HK-2 (cell line): ENCODE data around the gene KRTAP5-5.
A peak's percentile ranks its signal among the peaks of the same experiment; 100 is the strongest.
"Not testable (repeated sequence)": the region's sequence is repeated elsewhere in the genome, so short reads cannot be mapped to it uniquely, and the experiment has no call there.

Experiments
- DNase-seq: peaks from one replicate; pipeline ENCODE4 v3.0.0-alpha.2; 2018; ENCODE audit not compliant: unreplicated experiment

KRTAP5-5 gene

DNA sequence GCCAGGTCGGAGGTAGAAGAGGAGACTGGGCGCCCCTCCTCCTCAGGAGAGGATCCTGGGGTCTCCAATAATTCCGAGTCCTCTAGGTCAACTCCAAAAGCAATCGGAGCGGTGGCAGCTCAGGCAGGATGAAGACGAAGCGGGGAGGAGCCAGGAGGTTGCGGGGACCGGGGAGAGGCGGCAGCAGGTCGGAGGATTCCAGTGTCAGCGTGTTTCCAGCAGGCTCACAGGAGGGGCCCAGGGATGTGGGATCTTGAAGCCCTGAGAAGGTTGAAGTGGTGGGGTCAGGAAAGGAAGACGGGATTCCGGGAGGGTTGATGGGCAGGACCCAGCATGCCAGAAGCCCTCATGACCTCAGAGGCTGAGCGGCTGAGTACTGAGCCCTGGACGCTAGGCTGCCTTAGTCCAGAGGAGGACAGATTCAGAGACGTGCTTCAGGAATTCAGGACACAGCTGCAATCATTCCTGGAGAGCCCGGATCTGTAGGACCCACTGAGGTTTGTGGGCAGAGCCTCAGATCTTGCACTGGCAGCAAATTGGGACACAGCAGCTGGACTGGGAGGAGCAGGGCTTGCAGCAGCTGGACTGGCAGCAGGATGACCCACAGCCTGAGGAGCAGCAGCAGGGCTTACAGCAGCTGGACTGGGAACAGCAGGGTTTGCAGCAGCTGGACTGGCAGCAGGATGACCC lies 22.3 kb upstream of the KRTAP5-5 start:
- not testable (repeated sequence) for DNase-seq

DNA sequence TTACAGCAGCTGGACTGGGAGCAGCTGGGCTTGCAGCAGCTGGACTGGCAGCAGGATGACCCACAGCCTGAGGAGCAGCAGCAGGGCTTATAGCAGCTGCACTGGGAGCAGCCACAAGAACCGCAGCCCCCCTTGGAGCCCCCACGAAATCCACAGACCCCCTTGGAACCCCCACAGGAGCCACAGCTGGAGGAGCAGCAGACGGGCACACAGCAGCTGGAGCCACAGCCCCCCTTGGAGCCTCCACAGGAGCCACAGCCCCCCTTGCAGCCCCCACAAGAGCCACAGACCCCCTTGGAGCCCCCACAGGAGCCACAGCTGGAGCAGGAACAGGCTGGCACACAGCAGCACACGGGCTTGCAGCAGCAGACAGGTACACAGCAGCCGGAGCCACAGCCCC lies 21.7 kb upstream of the KRTAP5-5 start:
- DNase-seq = not testable (repeated sequence)

DNA sequence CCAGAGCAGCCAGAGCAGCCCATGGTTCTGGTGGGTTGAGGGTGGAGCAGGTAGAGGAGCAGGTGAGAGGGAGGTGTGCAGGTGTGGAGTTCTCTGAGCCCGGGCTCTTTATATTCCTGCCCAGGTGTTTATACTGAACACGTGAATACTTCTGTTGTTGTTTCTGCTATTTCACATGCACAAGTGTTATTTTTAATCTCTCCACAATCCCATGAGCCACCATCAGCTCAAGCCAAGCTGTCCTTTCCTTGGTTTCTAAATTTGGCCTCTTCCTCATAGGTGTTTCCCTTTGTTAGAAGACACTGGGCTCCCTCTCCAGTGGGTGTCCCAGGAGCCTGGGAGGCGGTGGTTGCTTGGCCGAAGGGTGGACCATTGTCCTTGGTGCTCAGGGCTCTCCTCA lies 21.2 kb upstream of the KRTAP5-5 start, which contains the start of gene KRTAP5-3:
KRTAP5-3 (minus strand) TSS at position 101 of the 400 bp plus-strand sequence; CDS start at position 23, 78 bp downstream.
- no peak for DNase-seq

DNA sequence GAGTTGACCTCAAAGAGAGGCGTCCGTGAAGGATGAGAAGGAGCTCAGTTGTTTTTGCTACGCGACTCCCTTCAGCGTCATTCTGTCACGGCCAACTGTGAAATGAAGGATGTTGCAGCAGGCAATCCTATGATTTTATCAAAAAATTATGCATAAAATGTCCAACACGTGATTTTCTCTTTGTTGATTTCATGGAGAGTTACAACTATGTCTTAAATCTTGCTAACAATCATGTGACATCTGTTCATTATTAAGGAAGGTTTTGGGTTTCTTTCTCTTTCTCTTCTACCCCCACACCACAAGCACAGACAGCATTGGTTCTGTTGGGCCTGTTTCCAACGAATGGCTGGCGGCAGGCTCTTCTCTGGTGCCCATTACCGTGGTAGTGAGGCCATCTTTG lies 11.3 kb upstream of the KRTAP5-5 start:
- DNase-seq = no peak

DNA sequence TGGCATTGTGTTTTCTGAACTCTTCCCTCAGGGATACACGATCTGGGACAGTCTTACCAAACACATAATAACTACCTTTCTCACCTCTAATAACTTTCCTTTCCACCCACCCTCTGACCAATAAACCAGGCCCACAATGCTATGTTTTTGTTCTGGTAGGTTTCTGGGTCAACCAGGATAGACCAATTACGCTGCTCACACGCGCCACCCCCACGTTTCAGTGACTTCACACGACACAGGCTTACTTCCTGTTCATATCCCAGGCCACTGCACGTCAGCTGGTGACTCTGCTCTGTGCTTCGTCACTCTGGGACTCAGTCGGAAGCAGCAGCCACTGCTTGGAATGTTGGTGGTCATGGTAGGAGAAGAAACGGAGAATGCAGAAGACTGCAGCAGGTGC lies 10.1 kb upstream of the KRTAP5-5 start:
- no peak for DNase-seq

DNA sequence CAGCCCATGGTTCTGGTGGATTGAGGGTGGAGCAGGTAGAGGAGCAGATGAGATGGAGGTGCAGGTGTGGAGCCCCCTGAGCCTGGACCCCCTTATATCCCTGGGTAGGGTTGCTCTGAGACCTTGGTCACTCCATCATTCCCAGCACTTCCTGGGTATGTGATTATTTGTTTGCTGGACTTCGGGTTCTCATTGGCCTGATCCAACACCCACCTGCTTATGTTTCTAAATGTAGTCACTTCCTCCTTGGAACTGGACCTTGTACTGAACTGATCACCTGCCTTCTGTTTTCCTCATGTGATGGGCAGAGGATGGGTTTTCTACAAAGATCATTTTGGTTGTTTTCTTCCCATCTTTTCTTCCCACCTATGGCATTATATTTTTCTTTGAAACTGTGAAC lies 7.5 kb upstream of the KRTAP5-5 start, which contains the start of gene KRTAP5-4:
KRTAP5-4 (minus strand) TSS at position 53 of the 400 bp plus-strand sequence; CDS start at position 8, 45 bp downstream.
- DNase-seq = no peak

DNA sequence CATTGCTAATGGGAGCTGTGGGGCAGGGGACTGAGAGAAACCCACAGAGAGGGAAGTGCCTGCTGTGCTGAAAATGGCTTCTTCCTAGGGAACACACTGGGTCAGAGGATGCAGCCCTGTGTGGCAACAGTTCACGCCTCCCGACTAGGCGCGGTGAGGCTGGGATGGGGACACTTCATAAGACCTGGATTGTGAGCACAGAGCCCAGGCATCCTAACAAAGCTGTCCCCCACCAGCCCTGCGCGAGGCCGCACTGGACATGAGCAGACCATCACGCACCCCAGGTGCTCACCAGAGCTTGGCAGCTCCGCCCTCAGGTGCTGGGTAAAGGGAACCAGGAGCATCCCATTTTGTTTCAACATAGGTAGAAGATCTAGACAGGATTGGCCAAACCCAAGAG lies 5.9 kb upstream of the KRTAP5-5 start:
- no peak for DNase-seq

DNA sequence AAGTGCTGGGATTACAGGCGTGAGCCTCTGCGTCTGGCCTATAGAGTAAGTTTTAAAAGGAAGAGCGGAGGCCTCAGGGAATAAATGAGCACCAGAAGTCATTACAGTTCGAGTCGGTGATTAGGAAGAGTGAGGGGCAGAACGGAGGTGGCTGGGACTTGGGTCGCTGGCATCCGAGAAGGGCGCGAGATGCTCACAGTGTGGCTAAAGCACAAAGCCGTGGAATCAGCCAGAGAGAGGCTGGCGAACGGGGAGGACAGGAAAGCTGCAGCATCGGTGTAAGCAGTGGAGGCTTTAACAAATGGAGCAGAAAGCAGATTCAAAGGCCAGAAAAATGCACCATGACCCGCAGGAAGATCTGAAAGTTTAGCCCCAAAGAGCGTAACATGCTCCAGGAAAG lies 5.0 kb upstream of the KRTAP5-5 start:
- no peak for DNase-seq

DNA sequence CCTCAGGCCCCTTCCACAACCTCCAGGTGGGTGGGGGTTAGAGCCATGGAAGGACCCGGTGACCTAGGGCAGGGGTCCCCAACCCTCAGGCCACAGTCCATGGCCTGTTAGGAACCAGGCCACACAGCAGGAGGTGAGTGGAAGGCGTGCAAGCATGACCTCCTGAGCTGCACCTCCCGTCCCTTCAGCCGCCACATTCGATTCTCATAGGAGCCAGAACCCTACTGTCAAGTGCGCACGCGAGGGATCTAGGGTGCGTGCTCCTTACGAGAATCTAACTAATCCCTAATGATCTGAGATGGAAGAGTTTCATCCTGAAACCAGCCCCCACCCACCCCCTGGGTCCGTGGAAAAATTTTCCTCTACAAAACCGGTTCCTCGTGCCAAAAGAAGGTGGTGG lies 4.0 kb upstream of the KRTAP5-5 start:
- no peak for DNase-seq

DNA sequence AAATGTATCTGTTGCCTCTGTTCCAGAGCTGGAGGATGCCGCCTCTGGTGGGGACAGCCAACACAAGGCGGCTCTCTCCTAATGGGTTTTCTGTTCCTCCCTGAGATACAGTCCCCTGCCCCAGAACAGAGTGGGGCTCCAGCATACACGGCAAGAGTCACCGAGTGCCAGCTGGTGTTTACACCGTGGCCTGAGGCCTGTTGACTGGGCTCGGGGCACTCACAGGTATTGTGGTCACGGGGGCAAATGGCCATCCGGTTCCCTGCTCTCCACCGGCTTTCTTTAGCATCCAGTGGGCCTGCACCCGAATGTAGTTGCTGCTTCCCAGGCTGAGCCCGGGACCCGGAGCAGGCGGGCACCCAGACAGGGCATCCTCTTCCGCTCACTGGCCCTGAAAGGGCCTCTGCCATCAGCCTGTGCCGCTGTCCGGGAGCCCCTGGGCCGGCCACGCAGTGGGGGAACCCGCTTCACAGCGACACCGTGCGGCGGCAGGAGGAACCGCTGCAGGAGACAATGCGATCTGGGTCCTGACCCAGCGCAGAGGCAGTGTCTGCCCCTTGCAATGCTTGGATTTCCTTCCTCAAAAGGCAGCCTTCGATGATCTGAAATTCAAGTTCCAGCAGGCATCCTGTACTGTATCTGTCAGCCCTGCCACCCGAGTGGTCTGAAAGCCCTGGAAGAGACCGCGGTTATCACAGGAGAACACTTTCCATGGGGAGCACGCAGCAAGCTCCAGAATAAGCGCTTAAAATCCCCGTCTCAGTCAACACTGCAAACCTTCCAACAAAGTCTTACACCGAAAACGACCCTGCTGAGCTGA lies 859 bp upstream of the KRTAP5-5 start:
- DNase-seq = peak; percentile 46

DNA sequence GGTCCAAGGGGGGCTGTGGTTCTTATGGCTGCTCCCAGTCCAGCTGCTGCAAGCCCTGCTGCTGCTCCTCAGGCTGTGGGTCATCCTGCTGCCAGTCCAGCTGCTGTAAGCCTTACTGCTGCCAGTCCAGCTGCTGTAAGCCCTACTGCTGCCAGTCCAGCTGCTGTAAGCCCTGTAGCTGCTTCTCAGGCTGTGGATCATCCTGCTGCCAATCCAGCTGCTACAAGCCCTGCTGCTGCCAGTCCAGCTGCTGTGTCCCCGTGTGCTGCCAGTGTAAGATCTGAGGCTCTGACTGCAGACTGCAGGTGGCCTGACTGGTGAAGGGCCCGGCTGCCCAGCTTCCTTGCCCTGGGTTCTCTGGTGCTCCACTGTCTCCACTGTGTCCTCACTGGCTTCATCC lies 696 bp downstream of the KRTAP5-5 start:
- no peak for DNase-seq

DNA sequence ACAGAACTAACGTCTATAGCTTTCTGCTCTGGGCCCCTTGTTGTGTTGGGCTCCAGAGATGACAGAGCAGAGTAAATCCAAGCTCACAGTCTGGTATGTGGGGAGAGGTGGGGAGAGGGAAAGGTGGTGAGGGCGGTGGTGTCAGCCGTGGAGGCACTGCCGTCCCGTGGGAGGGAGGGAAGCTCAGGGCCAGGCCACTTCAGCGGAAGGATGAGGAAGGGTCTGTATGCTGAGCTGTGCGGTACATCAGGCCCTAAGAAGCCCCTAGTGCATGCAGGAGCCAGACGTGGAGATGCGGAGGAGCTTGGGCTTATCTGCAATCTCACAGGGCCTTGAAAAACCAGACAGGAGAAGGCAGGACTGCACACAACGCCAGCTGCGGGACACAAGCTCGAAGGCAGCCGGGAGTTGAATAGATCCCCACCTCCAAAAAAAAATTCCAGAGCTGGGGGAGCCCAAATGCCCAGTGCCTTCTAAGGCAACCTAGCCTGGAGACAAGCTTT lies 1.5 kb downstream of the KRTAP5-5 start:
- DNase-seq = no peak

DNA sequence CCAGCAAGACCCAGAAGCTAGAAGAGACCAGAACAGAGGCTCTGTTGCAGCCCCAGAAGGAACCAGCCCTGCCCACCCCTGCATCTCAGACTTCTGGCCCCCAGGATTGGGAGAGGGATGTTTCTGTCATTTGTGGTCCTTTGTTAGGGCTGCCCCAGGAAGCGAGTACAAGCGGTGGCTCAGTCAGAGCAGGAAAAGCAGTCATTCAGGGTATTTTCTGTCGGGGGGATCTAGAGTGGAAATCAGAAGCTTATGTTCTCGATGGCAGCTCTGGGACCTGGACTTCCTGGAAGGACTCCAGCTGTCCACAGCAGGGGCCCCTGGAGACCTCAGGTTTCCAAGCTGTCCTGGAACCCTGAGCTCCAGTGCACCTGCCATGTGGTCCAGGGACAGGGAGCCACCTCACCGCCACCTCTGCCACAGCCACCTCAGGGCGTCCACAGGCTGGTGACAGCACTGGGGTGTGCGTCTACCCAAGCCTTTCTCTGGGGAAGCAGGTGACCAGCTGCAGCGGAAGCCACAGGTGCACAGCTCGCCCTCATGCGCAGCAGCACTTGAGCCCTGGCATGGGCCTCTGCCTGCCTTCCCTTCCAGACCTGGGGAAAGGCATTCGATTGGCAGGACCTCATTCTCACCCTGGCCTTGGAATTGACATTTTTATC lies 2.6 kb downstream of the KRTAP5-5 start:
- no peak for DNase-seq

DNA sequence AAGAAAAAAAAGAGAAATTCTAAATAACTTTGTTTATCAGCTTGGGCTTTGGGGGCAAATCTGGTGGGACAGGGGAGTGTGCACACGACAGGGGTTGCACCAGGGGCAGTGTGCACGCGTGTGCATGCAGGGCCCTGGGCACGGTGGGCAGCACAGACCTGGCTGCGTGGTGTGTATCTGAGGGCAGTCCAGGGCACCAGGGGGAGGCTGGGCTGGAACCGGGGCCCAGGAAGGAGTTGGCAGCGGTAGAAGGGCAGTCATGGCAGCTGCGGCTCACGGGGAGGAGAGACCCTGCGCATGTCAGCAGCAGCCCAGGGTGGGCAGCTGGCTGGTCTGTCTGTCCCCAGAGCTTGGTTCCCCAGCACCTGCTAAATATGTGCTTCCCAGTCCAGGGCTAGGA lies 4.3 kb downstream of the KRTAP5-5 start:
- no peak for DNase-seq

DNA sequence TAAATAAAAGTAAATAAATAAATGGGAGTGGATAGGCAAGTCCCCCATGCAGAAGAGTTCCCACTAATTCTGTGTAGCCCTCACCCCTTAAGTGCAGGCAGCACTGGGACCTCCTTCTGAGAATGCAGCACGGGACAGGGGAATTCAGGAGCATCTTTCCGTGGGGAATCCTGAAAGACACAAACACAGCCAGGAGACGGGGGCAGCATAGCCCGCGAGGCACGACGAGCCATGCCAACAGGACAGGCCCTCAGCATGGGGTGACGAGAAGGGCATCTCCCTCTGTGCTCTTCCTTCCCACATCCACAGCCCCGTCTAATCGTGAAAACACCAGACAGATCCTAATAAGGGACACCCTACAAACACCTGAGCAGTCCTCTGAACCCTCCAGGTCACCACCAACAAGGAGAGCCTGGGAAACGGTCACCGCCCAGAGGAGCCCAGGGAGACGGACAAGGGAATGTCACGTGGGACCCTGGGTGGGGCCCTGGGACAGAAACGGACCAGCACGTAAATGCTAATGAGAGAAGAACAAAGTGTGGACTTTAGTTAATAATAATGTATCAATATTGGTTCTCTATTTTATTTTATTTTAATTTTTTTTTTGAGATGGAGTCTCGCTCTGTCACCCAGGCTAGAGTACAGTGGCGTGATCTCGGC lies 6.8 kb downstream of the KRTAP5-5 start:
- DNase-seq = no peak

DNA sequence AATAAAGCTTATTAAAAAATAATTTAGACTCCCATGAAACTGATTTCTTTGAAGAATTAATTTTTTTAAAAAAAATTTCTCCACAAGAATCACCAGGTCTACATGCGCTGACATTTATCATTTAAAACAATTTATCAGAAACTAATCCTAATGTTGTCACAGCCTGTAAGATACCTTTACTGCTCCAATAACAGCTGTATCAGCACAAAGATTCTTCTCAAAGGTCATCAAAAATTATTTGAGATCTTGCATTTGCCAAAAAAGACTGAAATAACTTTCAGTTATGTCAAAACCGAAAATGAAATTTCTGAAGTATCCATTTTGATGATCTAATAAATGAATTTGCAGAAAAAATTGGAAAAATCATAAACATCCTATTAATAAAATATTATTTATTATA lies 8.1 kb downstream of the KRTAP5-5 start:
- no peak for DNase-seq

DNA sequence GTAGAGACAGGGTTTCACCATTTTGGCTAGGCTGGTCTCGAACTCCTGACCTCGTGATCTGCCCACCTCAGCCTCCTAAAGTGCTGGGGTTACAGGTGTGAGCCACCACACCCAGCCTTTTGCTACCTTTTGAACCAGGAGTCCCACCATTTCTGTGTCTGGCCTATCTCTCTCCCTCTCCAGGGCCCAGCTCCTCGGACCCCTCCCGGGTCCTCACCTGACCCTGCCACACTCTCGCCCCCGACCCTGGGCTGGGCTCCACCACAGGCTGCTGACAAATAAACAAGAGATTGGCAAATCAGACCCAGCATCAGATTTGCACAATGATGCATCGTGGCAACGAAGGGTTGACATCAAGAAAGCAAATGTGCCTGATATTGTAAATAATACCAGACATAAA lies 8.8 kb downstream of the KRTAP5-5 start:
- DNase-seq = no peak

DNA sequence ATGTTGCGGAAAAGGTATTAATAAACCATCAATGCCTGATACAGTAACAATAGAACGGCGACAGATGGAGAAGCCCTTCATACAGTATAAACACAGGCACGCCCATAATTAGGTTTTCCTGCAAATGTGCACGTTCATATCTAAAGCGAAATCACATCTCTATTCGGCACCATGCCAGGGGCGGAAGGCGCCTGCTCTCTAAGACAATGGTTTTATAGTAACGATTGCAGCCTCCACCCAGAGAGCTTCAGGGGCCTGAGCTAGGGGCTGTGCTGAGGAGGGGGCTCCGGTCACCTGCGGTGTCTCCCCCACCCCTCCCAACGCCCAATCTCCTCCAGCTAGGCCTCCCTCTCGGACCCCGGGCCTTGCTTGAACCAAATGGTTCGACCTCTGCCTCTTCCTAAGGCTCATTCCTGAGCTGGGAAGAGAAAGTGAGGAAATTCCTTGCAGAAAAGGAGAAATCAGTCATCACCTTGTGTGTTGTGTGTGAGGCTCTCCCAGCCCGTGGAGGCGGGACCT lies 9.6 kb downstream of the KRTAP5-5 start:
- no peak for DNase-seq

DNA sequence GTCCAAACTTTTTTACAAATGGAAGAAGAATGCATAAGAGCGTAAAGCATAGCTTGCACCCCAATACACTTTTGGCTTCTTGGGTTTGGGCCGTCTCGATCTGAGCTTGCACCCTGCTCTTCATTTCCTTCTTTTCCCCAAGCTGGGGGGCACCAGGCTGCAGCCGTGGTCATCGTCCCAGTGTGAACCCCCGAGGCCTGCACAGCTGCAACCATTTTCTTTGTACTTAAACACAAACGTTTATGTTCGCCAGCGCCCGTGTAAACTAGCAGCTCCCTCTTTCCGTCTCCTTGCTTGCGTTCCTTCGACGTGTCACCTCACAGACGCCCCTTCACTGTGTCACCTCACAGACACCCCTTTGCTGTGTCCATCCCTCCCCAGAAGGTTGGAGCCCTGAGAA lies 10.1 kb downstream of the KRTAP5-5 start:
- no peak for DNase-seq

DNA sequence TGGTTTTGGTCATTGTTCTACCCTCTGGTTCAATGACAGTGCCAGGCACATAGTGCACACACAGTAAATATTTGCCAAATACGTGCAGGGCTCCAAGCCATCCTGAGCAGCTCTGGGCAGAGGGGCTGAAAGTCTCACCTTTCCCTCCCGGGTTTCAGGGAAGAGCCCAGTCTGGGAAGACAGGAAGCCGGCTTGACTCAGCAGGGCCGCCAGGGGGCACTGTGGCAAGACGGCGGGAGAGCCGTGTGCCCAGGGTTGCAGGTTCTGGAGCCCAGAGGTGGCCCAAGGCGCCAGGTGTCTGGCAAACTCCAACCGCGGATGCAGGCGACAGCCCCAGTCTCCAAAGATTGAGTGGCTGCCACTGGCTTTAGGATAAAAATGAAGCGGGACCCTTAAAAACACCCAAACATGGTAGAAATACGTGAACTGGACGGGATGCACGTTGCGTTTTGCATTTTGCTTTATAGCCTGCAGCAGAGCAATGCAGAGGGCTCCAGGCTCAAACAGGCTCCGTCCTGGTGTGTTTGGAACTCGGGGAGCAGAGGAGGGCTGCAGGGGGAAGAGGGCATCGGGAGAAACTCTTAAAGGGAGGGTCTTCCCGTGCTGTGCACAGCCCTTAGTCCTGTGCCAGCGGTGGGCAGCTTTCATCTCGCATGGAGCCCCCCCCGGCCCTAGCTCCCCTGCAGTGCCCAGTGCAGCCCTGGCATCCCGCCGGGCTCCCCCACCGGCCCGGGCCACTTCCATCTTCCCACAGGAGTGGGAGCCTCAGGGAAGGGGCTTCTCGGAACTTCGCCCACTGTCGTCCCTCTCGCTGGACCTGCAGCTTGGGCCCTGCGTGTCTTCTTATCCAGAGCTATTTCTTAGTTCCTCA lies 10.7 kb downstream of the KRTAP5-5 start:
- peak; percentile 19 for DNase-seq

DNA sequence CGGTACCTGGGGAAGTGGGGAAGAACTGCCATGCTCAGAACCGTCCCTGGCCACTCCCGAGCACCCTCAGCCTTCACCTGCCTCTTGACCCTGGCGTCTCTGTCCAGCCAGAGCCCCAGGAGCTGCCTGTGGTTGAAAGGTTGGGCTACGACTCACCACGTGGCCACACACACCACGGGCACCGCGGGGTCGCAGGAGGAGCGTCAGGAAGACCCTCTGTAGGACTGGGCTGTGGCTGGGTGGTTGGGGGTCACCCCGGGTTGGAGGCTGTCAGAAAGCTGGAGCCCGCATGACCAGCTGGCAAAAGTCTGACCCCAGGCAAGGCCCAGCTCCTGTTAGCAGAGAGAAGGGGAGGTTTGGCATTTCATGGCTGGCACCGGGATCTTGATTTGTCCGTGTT lies 11.5 kb downstream of the KRTAP5-5 start:
- no peak for DNase-seq
